Lung (tissue), 12 donors: ENCODE data around the gene CHRNA4. TPM values are rescaled to one million over a fixed set of nuclear protein-coding genes. Genes with fewer than 3 reads are reported as not detected.

Experiments used
- ATAC-seq: fragments of 200-7000 bp; cut with Tn5 transposase; one replicate; pipeline ENCODE4 v1.9.1; 2020; ENCODE audit warnings: moderate number of reproducible peaks; ENCODE audit not compliant: insufficient read depth, low FRiP score
- DNase-seq, 3 donors: peaks; one replicate each; pipeline ENCODE4 v3.0.0-alpha.2; 2013 to 2017
- H3K27ac ChIP-seq, 2 donors: one replicate each; pipeline ENCODE4 v1.5.1; 2013; ENCODE audit warnings: mild to moderate bottlenecking in 2 of 2, moderate library complexity in 2 of 2, control low read depth in 1 of 2, inconsistent platforms in 1 of 2, low read depth in 1 of 2, low read length in 1 of 2
- H3K27me3 ChIP-seq, 3 donors: one replicate each; pipeline ENCODE4 v1.5.1; 2013; ENCODE audit warnings: low read length in 2 of 3; ENCODE audit not compliant: control insufficient read depth in 3 of 3, insufficient read depth in 3 of 3
- H3K36me3 ChIP-seq, 4 donors: one replicate each; pipeline ENCODE4 v1.5.1; 2013; ENCODE audit warnings: low read length in 4 of 4, mild to moderate bottlenecking in 1 of 4, moderate library complexity in 1 of 4; ENCODE audit not compliant: control insufficient read depth in 4 of 4, insufficient read depth in 4 of 4
- H3K4me1 ChIP-seq, 5 donors: one replicate each; pipeline ENCODE4 v1.5.1; 2013; ENCODE audit warnings: low read length in 5 of 5, mild to moderate bottlenecking in 2 of 5, moderate library complexity in 1 of 5; ENCODE audit not compliant: control insufficient read depth in 5 of 5, insufficient read depth in 5 of 5
- H3K4me3 ChIP-seq: one replicate; pipeline ENCODE4 v1.5.1; 2013; ENCODE audit warnings: mild to moderate bottlenecking, control low read depth, moderate library complexity
- H3K9ac ChIP-seq, 2 donors: one replicate each; pipeline ENCODE4 v1.5.1; 2013; ENCODE audit warnings: low read length in 2 of 2, control low read depth in 1 of 2; ENCODE audit not compliant: insufficient read depth in 1 of 2
- H3K9me3 ChIP-seq, 4 donors: one replicate each; pipeline ENCODE4 v1.5.1; 2013; ENCODE audit warnings: low read length in 3 of 4, mild to moderate bottlenecking in 1 of 4, moderate library complexity in 1 of 4; ENCODE audit not compliant: control insufficient read depth in 4 of 4, insufficient read depth in 3 of 4
- WGBS, 2 donors: extraction: QIAGEN DNeasy Blood & Tissue Kit; methylation state at CpG; one replicate each; pipeline ENCODE4 v1.1.7; 2013; 5-methylcytosine and 5-hydroxymethylcytosine counted together
- polyA plus RNA-seq, 2 donors: library from polyadenylated mRNA; stranded (reverse); fragments of 200-250 nt; gene quantifications; one replicate each; pipeline ENCODE4 v1.2.1, GENCODE V29; 2013
- total RNA-seq, 2 donors: library from RNA; depleted of rRNA in 1 of 2; stranded (reverse); fragments of >200 nt in 1 of 2; gene quantifications; one replicate each; pipeline ENCODE4 v1.2.1, GENCODE V29; 2014 to 2021
- TF ChIP-seq, protein P1 (sequence below): IDR thresholded peaks from 2 replicates; pipeline ENCODE4 v1.5.1; 2012; ENCODE audit warnings: mild to moderate bottlenecking; ENCODE audit errors: control extremely low read depth, extremely low read depth
- donor health status: control.
- donor health status: control.
- donor health status: Bipolar disorder and iron deficiency.
- donor health status: healthy.
- donor health status: DM: yes; HTN: yes; CAD: no.

CHRNA4 gene
- total and polyA plus RNA-seq, 4 donors, result 0.01 to 1.1 (median 0.46) TPM

DNA sequence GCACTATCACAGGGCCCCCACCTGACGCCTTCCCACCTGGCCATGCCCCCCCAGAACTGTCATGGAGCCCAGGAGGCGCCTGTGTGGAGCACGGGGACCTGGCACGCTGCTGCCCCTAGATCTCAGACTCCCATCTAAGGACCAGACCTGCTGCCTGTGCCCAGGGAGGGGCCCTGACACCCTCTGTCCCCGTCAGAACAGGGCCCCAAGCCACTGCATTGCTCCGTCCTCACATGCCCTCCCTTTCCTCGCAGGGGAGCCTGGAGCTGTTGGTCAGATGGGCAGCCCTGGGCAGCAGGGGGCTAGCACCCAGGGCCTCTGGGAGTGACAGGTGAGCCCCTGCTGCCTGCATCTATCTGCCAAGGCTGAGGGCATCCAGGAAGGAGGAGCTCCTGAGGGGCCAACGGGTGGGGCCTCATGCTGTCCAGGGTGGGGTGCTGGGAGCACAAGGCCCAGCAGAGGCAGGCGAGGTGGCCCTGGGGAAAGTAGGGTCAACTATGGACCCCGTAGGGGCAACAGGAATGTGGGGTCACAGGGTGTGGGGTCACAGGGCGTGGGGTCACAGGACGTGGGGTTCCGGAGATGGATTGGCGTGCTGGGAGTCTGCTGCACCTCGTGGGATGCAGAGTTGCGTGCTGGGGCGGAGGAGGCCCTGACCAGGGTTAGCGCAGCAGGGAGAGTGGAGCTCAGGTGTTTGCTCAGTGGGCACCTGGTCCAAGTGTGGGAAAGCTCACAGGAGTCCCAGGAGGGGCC, 31.6 kb downstream of the CHRNA4 start:
- ATAC-seq (no peak), DNase-seq (no peak)
- Histone ChIP-seq H3K36me3 (no peaks in the 10 kb centered on the region), H3K27me3 (peaks cover 0 to 4% (median 0%) of the 10 kb centered on the region in 3 donors), H3K9me3 (peaks cover 0 to 14% (median 2%) of the 10 kb centered on the region in 4 donors), H3K27ac (no peak overlapping the region), H3K4me1 (peaks cover 0 to 4% (median 0%) of the 10 kb centered on the region in 5 donors), H3K4me3 (no peak overlapping the region), H3K9ac (no peak overlapping the region)
- TF ChIP-seq, protein P1, sequence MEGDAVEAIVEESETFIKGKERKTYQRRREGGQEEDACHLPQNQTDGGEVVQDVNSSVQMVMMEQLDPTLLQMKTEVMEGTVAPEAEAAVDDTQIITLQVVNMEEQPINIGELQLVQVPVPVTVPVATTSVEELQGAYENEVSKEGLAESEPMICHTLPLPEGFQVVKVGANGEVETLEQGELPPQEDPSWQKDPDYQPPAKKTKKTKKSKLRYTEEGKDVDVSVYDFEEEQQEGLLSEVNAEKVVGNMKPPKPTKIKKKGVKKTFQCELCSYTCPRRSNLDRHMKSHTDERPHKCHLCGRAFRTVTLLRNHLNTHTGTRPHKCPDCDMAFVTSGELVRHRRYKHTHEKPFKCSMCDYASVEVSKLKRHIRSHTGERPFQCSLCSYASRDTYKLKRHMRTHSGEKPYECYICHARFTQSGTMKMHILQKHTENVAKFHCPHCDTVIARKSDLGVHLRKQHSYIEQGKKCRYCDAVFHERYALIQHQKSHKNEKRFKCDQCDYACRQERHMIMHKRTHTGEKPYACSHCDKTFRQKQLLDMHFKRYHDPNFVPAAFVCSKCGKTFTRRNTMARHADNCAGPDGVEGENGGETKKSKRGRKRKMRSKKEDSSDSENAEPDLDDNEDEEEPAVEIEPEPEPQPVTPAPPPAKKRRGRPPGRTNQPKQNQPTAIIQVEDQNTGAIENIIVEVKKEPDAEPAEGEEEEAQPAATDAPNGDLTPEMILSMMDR, result no peak
- WGBS, 2 donors, result 81 to 86% methylated on average over 18 of the region's 18 CpGs

DNA sequence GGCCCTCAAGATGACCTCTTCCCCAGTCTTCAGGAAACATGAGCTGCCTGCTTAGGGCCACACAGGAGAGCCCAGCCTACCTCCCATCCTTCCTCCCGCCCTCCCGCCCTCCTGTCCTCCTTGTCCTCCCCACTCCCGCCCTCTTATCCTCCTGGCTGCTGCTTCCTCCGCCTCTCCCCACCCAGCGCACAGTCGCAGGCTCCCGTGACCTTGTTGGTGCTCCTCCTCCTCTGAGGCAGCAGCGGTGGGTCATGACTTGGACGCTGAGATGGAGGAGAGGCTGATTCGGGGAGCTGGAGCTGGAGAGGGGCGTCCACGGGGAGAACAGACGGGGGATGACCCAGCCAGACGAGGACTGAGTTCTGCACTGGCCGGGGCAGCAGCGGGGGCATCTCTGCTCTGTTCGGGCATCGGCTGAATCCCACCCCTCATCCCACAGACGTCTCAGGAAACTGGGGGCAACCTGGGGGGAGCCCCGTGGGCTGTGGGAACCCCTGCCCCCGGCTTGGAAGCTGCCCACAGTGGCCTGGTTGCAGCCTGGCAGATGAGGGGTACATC, 32.4 kb downstream of the CHRNA4 start:
- TF ChIP-seq, protein P1, result no peak
- H3K27me3 ChIP-seq, result peaks cover 0 to 4% (median 2%) of the 10 kb centered on the region in 3 donors
- H3K4me3 ChIP-seq, result no peak overlapping the region
- DNase-seq (no peak), ATAC-seq (no peak)
- 61 to 74% methylated on average over 18 to 21 of the region's 21 CpGs for WGBS, 2 donors
- H3K9me3 ChIP-seq, result peaks cover 0 to 14% (median 2%) of the 10 kb centered on the region in 4 donors
- H3K36me3 ChIP-seq, result no peaks in the 10 kb centered on the region
- H3K9ac ChIP-seq, result no peak overlapping the region
- peaks cover 0 to 4% (median 0%) of the 10 kb centered on the region in 5 donors for H3K4me1 ChIP-seq
- H3K27ac ChIP-seq, result no peak overlapping the region

DNA sequence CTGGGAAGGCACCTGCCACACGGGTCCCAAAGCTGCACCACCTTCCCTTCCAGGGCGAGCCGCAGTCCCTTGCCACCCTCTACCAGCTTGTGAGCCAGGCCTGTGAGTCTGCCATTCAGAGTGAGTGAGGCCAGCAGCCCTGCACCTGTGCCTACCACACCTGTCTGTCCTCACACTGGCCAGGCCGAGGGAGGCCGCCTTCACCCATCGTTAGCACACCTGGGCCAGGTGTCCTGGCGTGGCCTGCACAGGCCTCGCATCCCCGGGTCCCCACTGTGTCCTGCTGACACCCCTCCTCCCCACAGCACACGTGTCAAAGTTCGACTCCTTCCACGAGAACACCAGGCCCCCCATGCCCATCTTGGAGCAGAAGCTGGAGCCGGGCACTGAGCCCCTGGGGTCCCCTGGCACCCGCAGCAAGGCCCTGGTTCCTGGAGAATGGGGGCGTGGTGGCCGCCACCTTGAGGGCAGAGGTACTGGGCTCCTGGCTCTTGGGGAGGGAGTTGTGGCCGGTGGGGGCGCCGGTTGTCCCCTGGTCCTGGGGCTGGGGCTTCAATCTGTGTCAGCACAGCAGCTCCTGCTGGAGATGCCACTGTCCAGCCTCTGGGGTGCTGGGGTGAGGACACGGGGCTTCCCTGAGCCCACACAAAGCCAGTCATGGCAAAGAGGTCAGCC, 33.0 kb downstream of the CHRNA4 start:
- ATAC-seq, result no peak
- no peak overlapping the region for H3K27ac ChIP-seq
- H3K36me3 ChIP-seq, result no peaks in the 10 kb centered on the region
- DNase-seq, result no peak
- peaks cover 0 to 10% (median under 1%) of the 10 kb centered on the region in 5 donors for H3K4me1 ChIP-seq
- H3K27me3 ChIP-seq, result peaks cover 0 to 4% (median 3%) of the 10 kb centered on the region in 3 donors
- TF ChIP-seq, protein P1, result no peak
- no peak overlapping the region for H3K4me3 ChIP-seq
- 84 to 87% methylated on average over 20 of the region's 20 CpGs for WGBS, 2 donors
- H3K9me3 ChIP-seq, result peaks cover 0 to 13% (median 2%) of the 10 kb centered on the region in 4 donors
- no peak overlapping the region for H3K9ac ChIP-seq
